AG09309 (cell line): Measurements from ENCODE around the gene BCO1.

Experiments used
- DNase-seq: peaks from one replicate; pipeline ENCODE4 v3.0.0-alpha.2; 2010; ENCODE audit warnings: low read depth
- H3K4me3 ChIP-seq: 2 replicates; pipeline ENCODE4 v1.5.1; 2011; ENCODE audit warnings: mild to moderate bottlenecking, low read depth, low read length, moderate library complexity; ENCODE audit not compliant: control insufficient read depth
- CTCF ChIP-seq: IDR thresholded peaks from 2 replicates; pipeline ENCODE4 v1.5.1; 2011; ENCODE audit warnings: mild to moderate bottlenecking, low read depth, low read length, inconsistent platforms; ENCODE audit not compliant: insufficient read depth, control insufficient read depth; ENCODE audit errors: missing control alignments

BCO1 gene

GRCh38 chr16:81291117-81291516, 52.6 kb downstream of the BCO1 start:
- no peak for TF ChIP-seq CTCF
- no peak overlapping the region for H3K4me3 ChIP-seq
- no peak for DNase-seq

- no peak for TF ChIP-seq CTCF
- H3K4me3 ChIP-seq: no peak overlapping the region
- no peak for DNase-seq
Observed at GRCh38 chr16:81292936-81293335, 54.4 kb downstream of the BCO1 start.

GRCh38 chr16:81293909-81294802, 55.7 kb downstream of the BCO1 start:
- DNase-seq: peak; percentile 38
- H3K4me3 ChIP-seq: no peak overlapping the region
- TF ChIP-seq CTCF: no peak

- no peak for DNase-seq
- no peak for TF ChIP-seq CTCF
- no peak overlapping the region for H3K4me3 ChIP-seq
Observed at GRCh38 chr16:81296631-81297030, 58.1 kb downstream of the BCO1 start.

- no peak overlapping the region for H3K4me3 ChIP-seq
- TF ChIP-seq CTCF: no peak
- no peak for DNase-seq
Observed at GRCh38 chr16:81307770-81308169, 69.3 kb downstream of the BCO1 start.

- TF ChIP-seq CTCF: no peak
- no peak for DNase-seq
- H3K4me3 ChIP-seq: no peak overlapping the region
Observed at GRCh38 chr16:81310045-81310644, 71.7 kb downstream of the BCO1 start.
